Measurements from ENCODE around the gene NRG2.

NRG2 gene

DNA sequence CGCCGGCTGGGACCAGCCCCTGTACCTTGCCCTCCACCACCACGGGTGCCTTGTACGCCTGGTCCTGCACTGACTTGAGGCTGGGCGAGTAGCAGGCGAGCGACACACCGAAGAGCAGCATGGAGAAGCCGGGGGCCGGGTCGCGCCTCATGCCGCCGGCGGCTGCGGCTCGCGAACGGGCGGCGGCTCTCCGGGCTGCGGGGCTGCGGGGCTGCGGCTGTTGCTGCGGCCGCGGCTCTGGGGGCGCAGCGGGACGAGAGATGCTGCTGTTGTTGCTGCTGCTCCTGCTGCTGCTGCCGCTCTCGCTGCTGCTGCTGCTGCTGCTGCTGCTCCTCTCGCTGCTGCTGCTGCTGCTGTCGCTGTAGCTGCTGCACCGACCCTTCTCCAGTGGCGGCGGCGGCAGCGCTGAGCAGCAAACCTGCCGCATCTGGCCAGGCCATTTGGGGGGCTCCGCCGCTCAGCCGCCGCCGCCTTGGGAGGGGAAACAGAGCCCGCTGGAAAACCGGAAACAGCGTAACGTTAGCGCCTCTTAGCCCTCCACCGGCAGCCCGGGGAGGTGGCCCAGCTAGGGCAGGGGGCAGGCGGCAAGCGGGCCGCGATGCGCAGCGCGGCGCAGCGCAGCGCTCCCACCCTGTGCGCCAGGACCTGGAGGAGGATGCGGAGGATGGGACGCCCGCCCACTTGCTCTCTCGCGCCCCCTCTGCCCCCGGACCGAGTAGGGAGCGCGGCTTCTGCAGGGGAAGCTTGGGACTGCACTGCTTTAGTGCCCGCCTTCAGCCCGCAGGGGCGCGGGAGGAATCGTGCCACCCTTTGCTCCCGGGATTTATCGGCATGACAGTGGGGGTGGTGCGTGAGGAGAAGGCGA lies at the start of gene NRG2:
Gene NRG2, minus strand, starts transcription at position 657 of the 865 bp plus-strand sequence.
- no peaks in the 10 kb centered on the region for H3K36me3 ChIP-seq (ENCODE audit: insufficient read depth, low read depth, low read length)
- no peak within 1 kb of the TSS for H3K27ac ChIP-seq (ENCODE audit: low read length)
- H3K4me1 ChIP-seq (ENCODE audit: insufficient read depth, low read length): peaks cover 6% of the 10 kb centered on the region; the same call in 1 of the 2 replicates
- peaks cover 83% of the 10 kb centered on the region for H3K27me3 ChIP-seq (ENCODE audit: insufficient read depth, low read length)
- H3K4me3 ChIP-seq (ENCODE audit: low read length): peak within 1 kb of the TSS; percentile 70
- H3K9me3 ChIP-seq (ENCODE audit: insufficient read depth, low read depth, low read length): no peaks in the 10 kb centered on the region
- H3K9ac ChIP-seq (ENCODE audit: low read depth, low read length): no peak within 1 kb of the TSS

DNA sequence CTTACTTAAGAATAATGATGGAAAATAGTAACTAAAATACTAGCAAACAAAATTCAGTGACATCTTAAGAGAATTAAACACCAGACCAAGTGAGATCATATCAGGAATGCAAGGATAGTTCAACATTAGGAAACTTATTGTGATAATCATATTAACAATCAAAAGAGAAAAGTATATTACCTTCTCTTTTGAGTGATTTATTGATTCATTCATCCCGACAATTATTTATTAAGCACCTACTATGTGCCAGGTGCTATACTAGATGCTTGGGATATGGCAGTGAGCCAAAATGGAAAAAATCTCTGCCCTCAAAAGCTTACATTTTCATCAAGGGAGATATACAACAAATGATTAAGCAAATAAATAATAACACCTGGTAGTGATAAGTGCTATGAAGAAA lies 47.2 kb upstream of the NRG2 start:
- Histone ChIP-seq H3K27me3 (ENCODE audit: insufficient read depth, low read length) (peaks cover 15% of the 10 kb centered on the region; the same call in 1 of the 2 replicates), H3K9ac (ENCODE audit: low read depth, low read length) (no peak overlapping the region), H3K9me3 (ENCODE audit: insufficient read depth, low read depth, low read length) (no peaks in the 10 kb centered on the region), H3K27ac (ENCODE audit: low read length) (no peak overlapping the region), H3K4me3 (ENCODE audit: low read length) (no peak overlapping the region), H3K4me1 (ENCODE audit: insufficient read depth, low read length) (no peaks in the 10 kb centered on the region), H3K36me3 (ENCODE audit: insufficient read depth, low read depth, low read length) (no peaks in the 10 kb centered on the region)

DNA sequence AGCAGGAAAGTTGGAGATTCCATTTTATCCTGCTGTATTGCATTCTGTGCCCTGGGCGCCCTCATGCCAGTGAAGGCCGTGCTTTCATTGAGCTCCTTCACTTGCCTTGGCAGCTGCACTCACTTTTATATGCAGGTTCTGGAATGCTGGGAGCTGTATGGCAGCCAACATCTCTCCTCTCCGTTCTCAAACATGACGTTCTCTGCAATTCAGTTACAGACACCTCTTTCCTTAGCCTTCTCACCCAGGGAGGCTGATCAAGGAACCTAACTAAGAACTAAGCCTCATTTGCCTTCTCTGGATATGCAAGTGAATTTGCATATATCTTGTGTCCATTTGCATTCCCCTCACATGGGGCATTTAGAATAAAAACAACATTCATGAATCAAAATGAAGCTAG lies 41.4 kb upstream of the NRG2 start:
- peaks cover 23% of the 10 kb centered on the region; the same call in 1 of the 2 replicates for H3K27me3 ChIP-seq (ENCODE audit: insufficient read depth, low read length)
- H3K9ac ChIP-seq (ENCODE audit: low read depth, low read length): no peak overlapping the region
- no peak overlapping the region for H3K27ac ChIP-seq (ENCODE audit: low read length)
- H3K36me3 ChIP-seq (ENCODE audit: insufficient read depth, low read depth, low read length): no peaks in the 10 kb centered on the region
- H3K4me3 ChIP-seq (ENCODE audit: low read length): no peak overlapping the region
- no peaks in the 10 kb centered on the region for H3K9me3 ChIP-seq (ENCODE audit: insufficient read depth, low read depth, low read length)
- no peaks in the 10 kb centered on the region for H3K4me1 ChIP-seq (ENCODE audit: insufficient read depth, low read length)

DNA sequence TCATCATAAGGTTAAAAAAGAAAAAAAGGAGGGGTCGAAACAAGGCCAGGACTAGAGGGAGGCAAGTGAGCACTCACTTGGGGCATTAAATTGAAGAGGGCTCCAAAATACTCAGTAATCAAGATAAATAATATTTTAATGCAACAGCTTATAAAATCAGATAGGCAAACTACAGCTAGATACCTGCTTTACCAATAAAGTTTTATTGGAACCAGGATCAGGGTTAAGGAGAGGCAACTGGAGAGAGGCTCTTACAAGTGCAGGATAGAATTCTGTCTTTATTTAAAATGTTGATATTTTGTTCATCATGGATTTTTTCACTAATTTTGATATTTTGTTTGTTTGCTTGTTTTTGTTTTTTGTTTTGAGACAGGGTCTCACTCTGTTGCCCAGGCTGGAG lies 40.6 kb upstream of the NRG2 start:
- Histone ChIP-seq H3K9ac (ENCODE audit: low read depth, low read length) (no peak overlapping the region), H3K9me3 (ENCODE audit: insufficient read depth, low read depth, low read length) (no peaks in the 10 kb centered on the region), H3K27me3 (ENCODE audit: insufficient read depth, low read length) (peaks cover 23% of the 10 kb centered on the region; the same call in 1 of the 2 replicates), H3K4me3 (ENCODE audit: low read length) (no peak overlapping the region), H3K36me3 (ENCODE audit: insufficient read depth, low read depth, low read length) (no peaks in the 10 kb centered on the region), H3K4me1 (ENCODE audit: insufficient read depth, low read length) (no peaks in the 10 kb centered on the region), H3K27ac (ENCODE audit: low read length) (no peak overlapping the region)

DNA sequence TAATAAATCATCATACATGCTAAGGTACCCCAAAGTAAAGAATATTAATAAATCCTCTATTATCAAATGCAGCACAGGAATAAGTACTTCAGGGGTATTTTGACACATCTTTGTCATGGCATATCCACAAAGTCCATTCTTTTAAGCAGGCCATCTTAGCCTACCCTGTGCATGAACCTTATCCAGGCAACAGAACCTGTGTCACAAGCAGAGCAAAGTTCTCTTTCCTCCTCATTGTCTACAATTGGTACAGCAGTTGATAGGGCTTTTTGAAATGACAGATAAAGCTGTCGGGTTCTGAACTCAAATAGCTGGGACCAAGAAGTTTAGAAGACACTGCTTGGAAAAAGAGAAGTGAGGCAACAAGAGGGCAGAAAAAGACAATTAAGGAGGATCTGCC lies 40.0 kb upstream of the NRG2 start:
- no peaks in the 10 kb centered on the region for H3K4me1 ChIP-seq (ENCODE audit: insufficient read depth, low read length)

DNA sequence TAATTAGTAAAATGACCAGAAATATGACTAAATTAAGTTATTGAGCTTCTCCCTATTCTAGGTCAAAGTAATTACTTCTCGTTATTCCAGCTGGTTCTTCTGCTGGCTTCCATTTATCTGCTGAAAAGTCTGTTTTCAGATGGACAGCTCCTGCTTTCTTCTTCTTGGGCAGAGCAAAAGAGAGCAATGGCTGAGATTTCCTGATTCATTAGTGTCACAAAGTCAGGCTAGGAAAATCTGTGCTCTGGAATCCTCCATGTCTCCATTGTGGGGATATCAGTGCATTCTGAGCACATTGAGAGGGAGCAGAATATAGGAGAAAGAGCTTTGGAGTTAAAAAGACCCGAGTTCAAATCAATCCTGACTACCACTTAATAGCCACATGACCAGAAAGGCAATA lies 33.7 kb upstream of the NRG2 start:
- Histone ChIP-seq H3K9ac (ENCODE audit: low read depth, low read length) (no peak overlapping the region), H3K9me3 (ENCODE audit: insufficient read depth, low read depth, low read length) (no peaks in the 10 kb centered on the region), H3K4me3 (ENCODE audit: low read length) (no peak overlapping the region), H3K27ac (ENCODE audit: low read length) (no peak overlapping the region), H3K36me3 (ENCODE audit: insufficient read depth, low read depth, low read length) (no peaks in the 10 kb centered on the region), H3K4me1 (ENCODE audit: insufficient read depth, low read length) (no peaks in the 10 kb centered on the region), H3K27me3 (ENCODE audit: insufficient read depth, low read length) (peaks cover 15% of the 10 kb centered on the region)

More for the DNA sequence above, 40.0 kb upstream of the NRG2 start:
- H3K36me3 ChIP-seq (ENCODE audit: insufficient read depth, low read depth, low read length): no peaks in the 10 kb centered on the region
- no peak overlapping the region for H3K4me3 ChIP-seq (ENCODE audit: low read length)
- peaks cover 23% of the 10 kb centered on the region; the same call in 1 of the 2 replicates for H3K27me3 ChIP-seq (ENCODE audit: insufficient read depth, low read length)
- no peaks in the 10 kb centered on the region for H3K9me3 ChIP-seq (ENCODE audit: insufficient read depth, low read depth, low read length)
- H3K27ac ChIP-seq (ENCODE audit: low read length): no peak overlapping the region
- H3K9ac ChIP-seq (ENCODE audit: low read depth, low read length): no peak overlapping the region

DNA sequence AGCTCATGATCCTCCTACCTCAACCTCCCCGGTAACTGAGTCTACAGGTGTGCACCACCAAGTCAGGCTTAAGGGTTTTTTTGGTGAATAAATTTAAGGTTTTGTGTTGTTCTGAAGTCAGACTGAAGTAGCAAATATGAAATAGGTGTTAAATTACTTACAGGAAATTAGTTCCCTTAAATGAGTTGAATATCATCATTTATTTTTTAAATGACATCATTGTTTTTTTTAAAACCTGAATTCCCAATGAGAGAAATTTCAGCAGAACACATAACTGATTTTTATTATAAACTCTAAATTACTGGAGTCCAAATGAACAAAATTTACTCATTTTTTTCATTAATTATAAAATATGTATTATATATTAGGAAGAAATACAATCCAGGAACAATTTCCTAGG lies 33.0 kb upstream of the NRG2 start:
- Histone ChIP-seq H3K27ac (ENCODE audit: low read length) (no peak overlapping the region), H3K4me3 (ENCODE audit: low read length) (no peak overlapping the region), H3K36me3 (ENCODE audit: insufficient read depth, low read depth, low read length) (no peaks in the 10 kb centered on the region), H3K4me1 (ENCODE audit: insufficient read depth, low read length) (no peaks in the 10 kb centered on the region), H3K9me3 (ENCODE audit: insufficient read depth, low read depth, low read length) (no peaks in the 10 kb centered on the region), H3K9ac (ENCODE audit: low read depth, low read length) (no peak overlapping the region), H3K27me3 (ENCODE audit: insufficient read depth, low read length) (peaks cover 18% of the 10 kb centered on the region)

DNA sequence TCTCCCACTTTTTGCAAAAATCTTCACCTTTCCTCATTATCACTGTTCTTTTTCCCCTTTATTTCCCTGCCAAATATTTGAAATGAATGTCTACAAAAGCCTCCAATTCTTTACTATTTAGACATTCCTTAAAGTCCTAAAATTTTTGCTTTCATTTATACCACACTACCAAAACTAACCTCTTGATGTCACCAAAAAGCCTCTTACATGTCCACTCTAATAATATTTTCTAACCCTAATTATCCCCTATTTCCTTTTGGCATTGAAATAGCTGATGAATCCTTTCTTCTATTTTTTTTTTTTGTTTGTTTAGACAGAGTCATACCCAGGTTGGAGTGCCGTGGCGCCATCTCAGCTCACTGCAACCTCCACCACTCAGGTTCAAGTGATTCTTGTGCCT lies 32.3 kb upstream of the NRG2 start:
- Histone ChIP-seq H3K27me3 (ENCODE audit: insufficient read depth, low read length) (peaks cover 18% of the 10 kb centered on the region), H3K4me1 (ENCODE audit: insufficient read depth, low read length) (no peaks in the 10 kb centered on the region), H3K9me3 (ENCODE audit: insufficient read depth, low read depth, low read length) (no peaks in the 10 kb centered on the region), H3K4me3 (ENCODE audit: low read length) (no peak overlapping the region), H3K27ac (ENCODE audit: low read length) (no peak overlapping the region), H3K9ac (ENCODE audit: low read depth, low read length) (no peak overlapping the region), H3K36me3 (ENCODE audit: insufficient read depth, low read depth, low read length) (no peaks in the 10 kb centered on the region)

DNA sequence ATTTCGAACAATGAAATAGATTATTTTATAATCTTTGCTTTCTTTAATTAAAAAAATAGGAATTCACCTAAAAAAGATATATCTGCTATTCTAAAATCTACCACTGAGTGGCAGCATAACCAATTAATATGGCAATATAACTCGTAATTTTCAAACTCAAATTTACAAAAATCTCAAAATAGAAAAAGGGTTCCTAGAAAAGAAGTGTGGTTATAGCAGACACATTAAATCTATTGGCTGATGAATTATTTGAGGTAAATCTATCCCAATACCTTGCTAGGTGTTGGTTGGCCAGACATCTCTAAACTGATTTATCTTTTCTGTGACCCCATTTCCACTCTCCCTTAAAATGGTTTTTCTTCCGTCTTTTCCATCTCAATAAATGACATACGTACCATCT lies 30.2 kb upstream of the NRG2 start:
- Histone ChIP-seq H3K9ac (ENCODE audit: low read depth, low read length) (no peak overlapping the region), H3K4me1 (ENCODE audit: insufficient read depth, low read length) (no peaks in the 10 kb centered on the region), H3K36me3 (ENCODE audit: insufficient read depth, low read depth, low read length) (no peaks in the 10 kb centered on the region), H3K27me3 (ENCODE audit: insufficient read depth, low read length) (peaks cover 34% of the 10 kb centered on the region), H3K4me3 (ENCODE audit: low read length) (no peak overlapping the region), H3K9me3 (ENCODE audit: insufficient read depth, low read depth, low read length) (no peaks in the 10 kb centered on the region), H3K27ac (ENCODE audit: low read length) (no peak overlapping the region)

DNA sequence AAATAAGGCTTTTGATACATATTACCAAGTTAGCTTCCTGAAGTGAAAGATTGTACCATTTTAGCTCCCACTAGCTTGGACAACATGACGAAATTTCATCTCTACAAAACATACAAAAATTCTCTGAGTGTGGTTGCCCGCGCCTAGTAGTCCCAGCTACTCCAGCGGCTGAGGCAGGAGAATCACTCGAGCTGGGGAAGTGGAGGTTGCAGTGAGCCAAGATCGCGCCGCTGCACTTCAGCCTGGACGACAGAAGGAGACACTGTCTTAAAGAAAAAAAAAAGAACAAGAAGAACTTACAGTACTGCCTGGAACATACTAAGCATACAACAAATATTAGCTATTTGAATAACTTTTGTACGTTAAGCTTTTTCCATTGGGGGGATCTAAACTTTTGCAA lies 29.7 kb upstream of the NRG2 start:
- Histone ChIP-seq H3K4me3 (ENCODE audit: low read length) (no peak overlapping the region), H3K4me1 (ENCODE audit: insufficient read depth, low read length) (no peaks in the 10 kb centered on the region), H3K27me3 (ENCODE audit: insufficient read depth, low read length) (peaks cover 39% of the 10 kb centered on the region), H3K36me3 (ENCODE audit: insufficient read depth, low read depth, low read length) (no peaks in the 10 kb centered on the region), H3K9me3 (ENCODE audit: insufficient read depth, low read depth, low read length) (no peaks in the 10 kb centered on the region), H3K9ac (ENCODE audit: low read depth, low read length) (no peak overlapping the region), H3K27ac (ENCODE audit: low read length) (no peak overlapping the region)

DNA sequence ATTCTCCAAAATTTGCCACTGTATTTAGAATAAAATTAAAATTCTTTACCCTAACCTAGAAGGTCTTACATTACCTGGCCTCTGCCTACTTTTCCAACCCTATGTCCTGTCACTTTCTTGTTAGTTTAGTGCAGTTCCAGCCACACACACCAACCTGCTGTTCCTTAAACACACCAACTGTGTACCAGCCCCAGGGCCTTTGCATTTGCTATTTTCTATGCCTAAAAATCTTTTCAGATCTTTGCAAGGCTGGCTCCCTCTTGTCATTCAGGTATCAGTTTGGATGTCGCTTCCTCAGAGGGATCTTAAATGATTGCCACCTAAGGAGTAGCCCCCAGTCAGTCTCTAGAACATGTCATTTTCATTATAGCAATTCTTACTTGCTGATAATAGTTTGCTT lies 17.7 kb upstream of the NRG2 start:
- Histone ChIP-seq H3K4me3 (ENCODE audit: low read length) (no peak overlapping the region), H3K4me1 (ENCODE audit: insufficient read depth, low read length) (no peaks in the 10 kb centered on the region), H3K9ac (ENCODE audit: low read depth, low read length) (no peak overlapping the region), H3K27me3 (ENCODE audit: insufficient read depth, low read length) (peaks cover 64% of the 10 kb centered on the region), H3K36me3 (ENCODE audit: insufficient read depth, low read depth, low read length) (no peaks in the 10 kb centered on the region), H3K27ac (ENCODE audit: low read length) (no peak overlapping the region), H3K9me3 (ENCODE audit: insufficient read depth, low read depth, low read length) (no peaks in the 10 kb centered on the region)

DNA sequence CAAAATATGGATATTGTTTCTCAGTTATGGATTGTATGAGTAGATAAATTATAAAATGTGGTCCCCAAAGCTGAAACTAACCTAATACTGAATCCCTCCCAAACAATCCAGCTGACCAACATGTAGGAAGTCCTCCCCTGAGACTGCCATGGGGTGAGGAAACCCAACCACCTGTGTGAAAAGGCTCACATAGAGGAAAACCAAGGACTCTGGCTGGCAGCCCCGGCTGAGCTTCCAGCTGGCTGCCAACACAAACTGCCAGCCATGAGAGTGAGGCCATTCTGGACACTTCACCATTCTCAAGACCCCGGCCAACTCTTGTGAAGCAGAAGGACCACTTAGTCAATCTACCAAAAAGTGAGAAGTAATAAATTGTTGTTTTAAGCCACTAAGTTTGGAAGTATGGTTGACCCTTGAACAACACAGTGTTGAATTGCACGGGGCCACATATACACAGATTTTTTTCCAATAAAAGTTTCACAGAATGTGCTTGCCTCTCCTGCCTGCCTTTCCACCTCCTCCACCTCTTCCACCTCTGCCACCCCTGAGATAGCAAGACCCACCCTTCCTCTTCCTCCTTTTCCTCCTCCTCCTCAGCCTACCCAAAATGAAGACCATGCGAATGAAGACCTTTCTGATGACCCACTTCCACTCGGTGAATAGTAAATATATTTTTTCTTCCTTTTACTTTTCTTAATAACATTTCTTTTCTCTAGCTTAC lies 15.3 kb upstream of the NRG2 start:
- H3K9ac ChIP-seq (ENCODE audit: low read depth, low read length): no peak overlapping the region
- no peak overlapping the region for H3K27ac ChIP-seq (ENCODE audit: low read length)
- H3K36me3 ChIP-seq (ENCODE audit: insufficient read depth, low read depth, low read length): no peaks in the 10 kb centered on the region
- H3K4me3 ChIP-seq (ENCODE audit: low read length): no peak overlapping the region
- no peaks in the 10 kb centered on the region for H3K4me1 ChIP-seq (ENCODE audit: insufficient read depth, low read length)
- H3K27me3 ChIP-seq (ENCODE audit: insufficient read depth, low read length): peaks cover 71% of the 10 kb centered on the region
- no peaks in the 10 kb centered on the region for H3K9me3 ChIP-seq (ENCODE audit: insufficient read depth, low read depth, low read length)
